Fibroblast of mammary gland (primary cell): ENCODE measurements around the gene MAP4K3.
A peak's percentile ranks its signal among the peaks of the same experiment; 100 is the strongest.

Experiments used
- DNase-seq: peaks from one replicate; pipeline ENCODE4 v3.0.0-alpha.2; 2010; ENCODE audit warnings: low read depth
- H3K4me3 ChIP-seq: 2 replicates; pipeline ENCODE4 v1.5.1; 2011; ENCODE audit warnings: low read depth, mild to moderate bottlenecking, low read length, moderate library complexity; ENCODE audit not compliant: control insufficient read depth
- CTCF ChIP-seq: conservative IDR thresholded peaks from 2 replicates; pipeline ENCODE4 v1.5.1; 2011; ENCODE audit warnings: low read depth, low read length, inconsistent platforms; ENCODE audit not compliant: control insufficient read depth, insufficient read depth

Gene MAP4K3

GRCh38 chr2:39448169-39448502 is 11.1 kb upstream of the MAP4K3 start:
- no peak for DNase-seq
- no peak for TF ChIP-seq CTCF
- no peak overlapping the region for H3K4me3 ChIP-seq

- no peak overlapping the region for H3K4me3 ChIP-seq
- no peak for DNase-seq
- no peak for TF ChIP-seq CTCF
These were observed 10.4 kb upstream of the MAP4K3 start for GRCh38 chr2:39447266-39448168.

GRCh38 chr2:39445934-39446333 is 8.8 kb upstream of the MAP4K3 start:
- DNase-seq: no peak
- H3K4me3 ChIP-seq: no peak overlapping the region
- TF ChIP-seq CTCF: no peak

- no peak for DNase-seq
- TF ChIP-seq CTCF: no peak
- no peak overlapping the region for H3K4me3 ChIP-seq
These were observed 5.9 kb upstream of the MAP4K3 start for GRCh38 chr2:39443009-39443408.

GRCh38 chr2:39437522-39438296 is 624 bp upstream of the MAP4K3 start:
- DNase-seq: peak; percentile 28
- peak overlapping the region; percentile 92 for H3K4me3 ChIP-seq
- no peak for TF ChIP-seq CTCF

- no peak for TF ChIP-seq CTCF
- peak overlapping the region; percentile 92 for H3K4me3 ChIP-seq
- DNase-seq: peak; percentile 81
These were observed 1.1 kb downstream of the MAP4K3 start for GRCh38 chr2:39435741-39436591.
